GM23338 (cell line): Measurements from ENCODE around the gene SPINT1. TPM values are rescaled to one million over a fixed set of nuclear protein-coding genes. Genes with fewer than 3 reads are reported as not detected.

Experiments
- ATAC-seq: fragments of 200-7000 bp; cut with Tn5 transposase; 3 replicates; pipeline ENCODE4 v1.9.1; 2020
- DNase-seq: peaks from one replicate; pipeline ENCODE4 v3.0.0-alpha.2; 2015; ENCODE audit warnings: low spot score
- H2AFZ ChIP-seq: fragments of 200-600 bp; sonication (generic); 2 replicates; pipeline ENCODE4 v1.8.0; 2016; ENCODE audit warnings: antibody characterized with exemption, mild to moderate bottlenecking, moderate library complexity
- H3F3A ChIP-seq: fragments of 200-600 bp; sonication (generic); replicated peaks from 2 replicates; pipeline ENCODE4 v1.8.0; 2017; ENCODE audit warnings: antibody characterized with exemption, mixed run types, low read depth
- H3K27ac ChIP-seq: fragments of 200-600 bp; sonication (generic); 2 replicates; pipeline ENCODE4 v1.6.1; 2016; ENCODE audit warnings: low read depth
- H3K27me3 ChIP-seq: fragments of 200-600 bp; sonication (generic); 2 replicates; pipeline ENCODE4 v1.8.0; 2016; ENCODE audit warnings: mild to moderate bottlenecking, mixed run types, moderate library complexity; ENCODE audit not compliant: insufficient read depth
- H3K36me3 ChIP-seq: fragments of 200-600 bp; sonication (generic); 2 replicates; pipeline ENCODE4 v1.8.0; 2016; ENCODE audit warnings: mild to moderate bottlenecking; ENCODE audit not compliant: insufficient read depth
- H3K4me1 ChIP-seq: fragments of 200-600 bp; sonication (generic); 2 replicates; pipeline ENCODE4 v1.8.0; 2016; ENCODE audit warnings: mild to moderate bottlenecking, moderate library complexity; ENCODE audit not compliant: insufficient read depth
- H3K4me2 ChIP-seq: fragments of 200-600 bp; sonication (generic); 2 replicates; pipeline ENCODE4 v1.7.1; 2017; ENCODE audit warnings: mixed run types
- H3K4me3 ChIP-seq: fragments of 200-600 bp; sonication (generic); 2 replicates; pipeline ENCODE4 v1.6.1; 2016; ENCODE audit warnings: mixed run types
- H3K79me2 ChIP-seq: fragments of 200-600 bp; sonication (generic); replicated peaks from 2 replicates; pipeline ENCODE4 v1.8.0; 2017; ENCODE audit warnings: mild to moderate bottlenecking; ENCODE audit not compliant: insufficient read depth
- H3K9me2 ChIP-seq: fragments of 200-600 bp; sonication (generic); 2 replicates; pipeline ENCODE4 v1.8.0; 2017; ENCODE audit not compliant: insufficient read depth
- H4K20me1 ChIP-seq: fragments of 200-600 bp; sonication (generic); replicated peaks from 2 replicates; pipeline ENCODE4 v1.8.0; 2017; ENCODE audit warnings: mild to moderate bottlenecking; ENCODE audit not compliant: insufficient read depth
- H3K27ac Mint-ChIP-seq: 2 replicates; pipeline ENCODE4 v1.8.0; 2020; ENCODE audit warnings: inconsistent platforms, mild to moderate bottlenecking, moderate library complexity, mixed read lengths
- H3K27me3 Mint-ChIP-seq: 3 replicates; pipeline ENCODE4 v1.8.0; 2022; ENCODE audit warnings: low read depth, mild to moderate bottlenecking, moderate library complexity, mixed read lengths, inconsistent platforms; ENCODE audit not compliant: insufficient read depth, poor library complexity
- H3K36me3 Mint-ChIP-seq: 3 replicates; pipeline ENCODE4 v1.8.0; 2021; ENCODE audit warnings: low read depth, mild to moderate bottlenecking, inconsistent platforms, moderate library complexity, mixed read lengths
- H3K4me1 Mint-ChIP-seq: 3 replicates; pipeline ENCODE4 v1.8.0; 2020; ENCODE audit warnings: mild to moderate bottlenecking, inconsistent platforms, mixed read lengths
- H3K4me3 Mint-ChIP-seq: 3 replicates; pipeline ENCODE4 v1.8.0; 2021; ENCODE audit warnings: moderate library complexity, mild to moderate bottlenecking, inconsistent platforms, mixed read lengths
- H3K9me3 Mint-ChIP-seq: 3 replicates; pipeline ENCODE4 v1.8.0; 2020; ENCODE audit warnings: moderate library complexity, mild to moderate bottlenecking, inconsistent platforms, mixed read lengths
- CREB1 ChIP-seq: fragments of 250-450 bp; sonication (Bioruptor Pico); IDR thresholded peaks from 2 replicates; pipeline ENCODE4 v1.5.0; 2020; ENCODE audit warnings: low read depth, mild to moderate bottlenecking, moderate library complexity
- CTCF ChIP-seq, 2 experiments: fragments of 200-600 bp in 1 of 2; sonication (generic) in 1 of 2; conservative IDR thresholded peaks; 2 replicates each; pipeline versions ENCODE4 v1.5.1 to v1.6.1; 2016 to 2017; ENCODE audit warnings: antibody characterized with exemption in 2 of 2, low read depth in 2 of 2, mild to moderate bottlenecking in 2 of 2, moderate library complexity in 1 of 2
- EZH2phosphoT487 ChIP-seq: fragments of 200-600 bp; sonication (generic); IDR thresholded peaks from one replicate; pipeline ENCODE4 v1.8.1; 2018; ENCODE audit warnings: antibody characterized with exemption; ENCODE audit not compliant: unreplicated experiment
- JUNB ChIP-seq: IDR thresholded peaks from one replicate; pipeline ENCODE4 v1.6.1; 2016; ENCODE audit warnings: antibody characterized with exemption; ENCODE audit not compliant: unreplicated experiment
- POLR2AphosphoS5 ChIP-seq: IDR thresholded peaks from 2 replicates; pipeline ENCODE4 v1.6.1; 2016; ENCODE audit warnings: antibody characterized with exemption, low read depth
- REST ChIP-seq: IDR thresholded peaks from one replicate; pipeline ENCODE4 v1.6.1; 2018; ENCODE audit warnings: antibody characterized with exemption; ENCODE audit not compliant: unreplicated experiment
- ZNF114 ChIP-seq: fragments of 250-450 bp; sonication (Bioruptor Pico); IDR thresholded peaks from 2 replicates; pipeline ENCODE4 v1.5.0; 2020; ENCODE audit warnings: mild to moderate bottlenecking, moderate library complexity
- ZNF462 ChIP-seq: fragments of 250-450 bp; sonication (Bioruptor Pico); IDR thresholded peaks from 2 replicates; pipeline ENCODE4 v1.5.0; 2020; ENCODE audit warnings: mild to moderate bottlenecking, moderate library complexity
- polyA plus RNA-seq: library from polyadenylated mRNA; unstranded; fragments of >200 nt; fragmentation: Nextera tagmentation; extraction: Ambion mirVana; gene quantifications from 2 replicates; pipeline ENCODE4 v1.2.1, GENCODE V29; 2016
- total RNA-seq: library from RNA; depleted of rRNA; stranded (reverse); fragments of >200 nt; shearing (Covaris generic); gene quantifications from 2 replicates; pipeline ENCODE4 v1.2.3, GENCODE V29; 2014

Gene SPINT1
- total and polyA plus RNA-seq, 2 experiments from 2014 or later = 41.3 to 253 TPM

GRCh38 chr15:40863660-40864270 lies 19.9 kb downstream of the SPINT1 start:
- H3K9me2 ChIP-seq = no peaks in the 10 kb centered on the region
- peaks cover 5% of the 10 kb centered on the region; the same call in 1 of the 2 replicates for H3F3A ChIP-seq
- no peaks in the 10 kb centered on the region for H3K79me2 ChIP-seq
- Mint-ChIP-seq H3K4me3 (no peak overlapping the region), H3K27me3 (peaks cover 5% of the 10 kb centered on the region), H3K4me1 (peaks cover 12% of the 10 kb centered on the region; the same call in 2 of the 3 replicates), H3K27ac (0 out of 2 replicates have a peak overlapping the region, but pooled peaks have one; percentile 56), H3K9me3 (no peaks in the 10 kb centered on the region), H3K36me3 (peaks cover 3% of the 10 kb centered on the region)
- DNase-seq = no peak
- ATAC-seq = no peak
- H3K36me3 ChIP-seq = no peaks in the 10 kb centered on the region
- H3K4me2 ChIP-seq = no peak overlapping the region
- no peaks in the 10 kb centered on the region; the same call in 1 of the 2 replicates for H3K4me1 ChIP-seq
- H4K20me1 ChIP-seq = no peaks in the 10 kb centered on the region
- no peak overlapping the region for H3K4me3 ChIP-seq
- H2AFZ ChIP-seq = no peak overlapping the region
- H3K27me3 ChIP-seq = no peaks in the 10 kb centered on the region
- no peak overlapping the region for H3K27ac ChIP-seq
- TF ChIP-seq EZH2phosphoT487 (no peak), ZNF462 (CRISPR knock-in tag) (no peak), CREB1 (CRISPR knock-in tag) (no peak), JUNB (no peak), REST (no peak), CTCF (conservative IDR thresholded peaks at IDR 0.05; ENCODE audit: low read depth in 2 of 2) (no peak), POLR2AphosphoS5 (no peak), ZNF114 (CRISPR knock-in tag) (no peak)
